ENCODE data around the gene RETN.

DNA sequence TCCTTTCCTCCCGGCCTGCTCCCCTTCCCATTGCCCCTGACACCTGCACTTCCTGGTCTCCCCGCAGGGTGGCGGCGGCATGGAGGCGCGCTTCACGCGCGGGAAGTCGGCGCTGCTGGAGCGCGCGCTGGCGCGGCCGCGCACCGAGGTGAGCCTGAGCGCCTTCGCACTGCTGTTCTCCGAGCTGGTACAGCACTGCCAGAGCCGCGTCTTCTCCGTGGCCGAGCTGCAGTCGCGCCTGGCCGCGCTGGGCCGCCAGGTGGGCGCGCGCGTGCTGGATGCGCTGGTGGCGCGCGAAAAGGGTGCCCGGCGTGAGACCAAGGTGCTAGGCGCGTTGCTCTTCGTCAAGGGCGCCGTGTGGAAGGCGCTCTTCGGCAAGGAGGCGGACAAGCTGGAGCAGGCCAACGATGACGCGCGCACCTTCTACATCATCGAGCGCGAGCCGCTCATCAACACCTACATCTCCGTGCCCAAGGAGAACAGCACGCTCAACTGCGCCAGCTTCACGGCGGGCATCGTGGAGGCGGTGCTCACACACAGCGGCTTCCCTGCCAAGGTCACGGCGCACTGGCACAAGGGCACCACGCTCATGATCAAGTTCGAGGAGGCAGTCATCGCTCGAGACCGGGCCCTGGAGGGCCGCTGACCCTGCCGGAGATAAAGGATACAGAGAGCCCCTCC lies 13.5 kb downstream of the RETN start:
- TF ChIP-seq CTCF (IDR thresholded peaks at IDR 0.05) (no peak), TEAD4 (IDR thresholded peaks at IDR 0.05; ENCODE audit: borderline replicate concordance, insufficient read depth) (no peak), TAF1 (IDR thresholded peaks at IDR 0.05; ENCODE audit: borderline replicate concordance, low read depth, low read length) (no peak), POLR2AphosphoS5 (IDR thresholded peaks at IDR 0.05; ENCODE audit: low read depth, low read length) (no peak), SMC3 (IDR thresholded peaks at IDR 0.05; ENCODE audit: low read depth, low read length) (no peak), ZBTB33 (IDR thresholded peaks at IDR 0.05; ENCODE audit: borderline replicate concordance, low read depth) (no peak), NFIC (IDR thresholded peaks at IDR 0.05; ENCODE audit: borderline replicate concordance) (no peak), ELF1 (IDR thresholded peaks at IDR 0.05) (no peak), RAD21 (IDR thresholded peaks at IDR 0.05; ENCODE audit: low read length) (no peak), FOXJ3 (CRISPR knock-in tag; IDR thresholded peaks at IDR 0.05) (no peak), JUND (IDR thresholded peaks at IDR 0.05) (no peak)
- TF ChIP-seq, protein P1, sequence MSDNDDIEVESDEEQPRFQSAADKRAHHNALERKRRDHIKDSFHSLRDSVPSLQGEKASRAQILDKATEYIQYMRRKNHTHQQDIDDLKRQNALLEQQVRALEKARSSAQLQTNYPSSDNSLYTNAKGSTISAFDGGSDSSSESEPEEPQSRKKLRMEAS (IDR thresholded peaks at IDR 0.05; ENCODE audit: low read depth) = no peak

All from SK-N-SH (cell line).